ENCODE results near the gene UBR3. TPM values are rescaled to one million over a fixed set of nuclear protein-coding genes. Genes with fewer than 3 reads are reported as not detected.
"Not testable (repeated sequence)": the region's sequence is repeated elsewhere in the genome, so short reads cannot be mapped to it uniquely, and the experiment has no call there.

The UBR3 gene
- total and polyA plus RNA-seq, 4 experiments from 2014 or later = 4.3 to 43.5 (median 27.6) TPM

DNA sequence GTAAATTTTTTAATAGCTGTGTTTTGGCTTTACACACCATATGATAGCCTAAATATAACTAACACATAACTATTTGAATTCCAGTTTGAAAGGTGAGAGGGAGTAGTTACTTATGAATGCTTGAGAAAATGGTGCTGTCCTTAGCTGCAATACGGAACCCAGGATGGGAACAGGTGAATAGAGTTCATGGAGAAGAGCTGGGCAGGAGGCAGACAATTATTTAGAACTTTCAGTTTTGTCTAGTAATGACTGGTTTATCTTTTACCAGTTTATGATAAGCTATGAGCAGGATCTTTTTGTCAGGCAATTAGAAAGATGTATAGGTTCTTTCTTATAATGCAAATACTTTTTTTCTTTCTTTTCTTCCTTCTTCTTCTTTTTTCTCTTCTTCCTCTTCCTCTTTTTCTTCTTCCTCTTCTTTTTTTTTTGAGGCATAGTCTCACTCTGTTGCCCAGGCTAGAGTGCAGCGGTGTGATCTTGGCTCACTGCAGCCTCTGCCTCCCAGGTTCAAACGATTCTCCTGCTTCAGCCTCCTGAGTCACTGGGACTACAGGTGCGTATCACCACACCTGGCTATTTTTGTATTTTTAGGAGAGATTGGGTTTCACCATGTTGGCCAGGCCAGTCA lies 25.9 kb downstream of the UBR3 start:
- Histone ChIP-seq H3K27me3 (ENCODE audit: insufficient read depth, low read length) (no peaks in the 10 kb centered on the region), H3K4me1 (ENCODE audit: insufficient read depth, low read length) (peaks cover 12% of the 10 kb centered on the region), H3K36me3 (ENCODE audit: insufficient read depth, low read length) (no peaks in the 10 kb centered on the region), H3K9me3 (ENCODE audit: control insufficient read depth in 1 of 2, low read length in 2 of 2) (no peaks in the 10 kb centered on the region), H3K4me3 (ENCODE audit: low read length in 2 of 2) (no peak overlapping the region), H3K27ac (ENCODE audit: low read depth, low read length) (no peak overlapping the region)
- Mint-ChIP-seq H3K4me1 (peaks cover 16 to 37% (median 30%) of the 10 kb centered on the region in 4 donors), H3K27me3 (no peaks in the 10 kb centered on the region), H3K27ac (peak overlapping the region in 1 of 7 donors; percentile 19), H3K4me3 (peak overlapping the region in 1 of 8 donors; percentile 4), H3K9me3 (peaks cover 0 to 2% (median 0%) of the 10 kb centered on the region in 8 donors), H3K36me3 (peaks cover 13 to 23% of the 10 kb centered on the region in 2 donors)
- POLR2A ChIA-PET (ENCODE audit: partially characterized antibody) = no interaction called here
- DNase-seq = no peak
- CTCF ChIA-PET (ENCODE audit: partially characterized antibody) = interaction anchor here (0.9 to 1.2 kb wide), 2 partner anchors 26 to 45 kb away, joined by 4 read pairs; partner anchors contain the start of gene UBR3
- intact Hi-C loops (cut with micrococcal nuclease) = no loop called here

GRCh38 chr2:169855281-169856258 lies 28.3 kb downstream of the UBR3 start:
- H3K4me1 Mint-ChIP-seq = peaks cover 21 to 30% (median 24%) of the 10 kb centered on the region in 4 donors
- intact Hi-C loops (cut with micrococcal nuclease); H3K27ac Mint-ChIP-seq; DNase-seq; H3K4me3 Mint-ChIP-seq; POLR2A ChIA-PET (ENCODE audit: partially characterized antibody); H3K9me3 ChIP-seq (ENCODE audit: control insufficient read depth in 1 of 2, low read length in 2 of 2); H3K27me3 ChIP-seq (ENCODE audit: insufficient read depth, low read length); H3K36me3 ChIP-seq (ENCODE audit: insufficient read depth, low read length); CTCF ChIA-PET (ENCODE audit: partially characterized antibody); H3K27ac ChIP-seq (ENCODE audit: low read depth, low read length); H3K4me3 ChIP-seq (ENCODE audit: low read length in 2 of 2); H3K4me1 ChIP-seq (ENCODE audit: insufficient read depth, low read length); H3K27me3 Mint-ChIP-seq; H3K9me3 Mint-ChIP-seq: not testable (repeated sequence)
- H3K36me3 Mint-ChIP-seq = peaks cover 8 to 22% of the 10 kb centered on the region in 2 donors

DNA sequence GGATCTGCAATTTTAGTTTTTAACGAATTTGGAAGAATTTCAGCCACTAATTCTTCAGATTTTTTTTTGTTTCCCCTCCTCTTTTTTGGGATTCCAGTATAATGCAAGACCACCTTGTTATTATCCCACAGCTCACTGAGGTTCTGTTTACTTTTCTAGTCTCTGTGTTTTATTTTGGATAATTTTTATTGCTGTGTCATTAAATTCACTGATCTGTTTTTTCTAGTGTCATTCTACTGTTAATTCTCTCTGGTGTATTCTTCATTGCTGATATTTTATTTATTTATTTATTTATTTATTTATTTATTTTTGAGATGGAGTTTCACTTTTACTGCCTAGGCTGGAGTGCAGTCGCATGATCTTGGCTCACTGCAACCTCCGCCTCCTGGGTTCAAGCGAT lies 32.2 kb downstream of the UBR3 start:
- no peak for DNase-seq
- POLR2A ChIA-PET (ENCODE audit: partially characterized antibody) = no interaction called here
- CTCF ChIA-PET (ENCODE audit: partially characterized antibody) = interaction anchor here (1.4 kb wide), 1 partner anchor 35 kb away, joined by 5 read pairs; the partner anchor contains the start of gene METTL5
- intact Hi-C loops (cut with micrococcal nuclease) = no loop called here
- Histone ChIP-seq H3K27me3 (ENCODE audit: insufficient read depth, low read length) (no peaks in the 10 kb centered on the region), H3K27ac (ENCODE audit: low read depth, low read length) (no peak overlapping the region), H3K4me1 (ENCODE audit: insufficient read depth, low read length) (peaks cover 4% of the 10 kb centered on the region), H3K9me3 (ENCODE audit: control insufficient read depth in 1 of 2, low read length in 2 of 2) (no peaks in the 10 kb centered on the region), H3K36me3 (ENCODE audit: insufficient read depth, low read length) (no peaks in the 10 kb centered on the region), H3K4me3 (ENCODE audit: low read length in 2 of 2) (no peak overlapping the region)
- Mint-ChIP-seq H3K9me3 (peaks cover 0 to 2% (median 0%) of the 10 kb centered on the region in 8 donors), H3K27ac (no peak overlapping the region), H3K4me1 (peaks cover 16 to 35% (median 23%) of the 10 kb centered on the region in 4 donors), H3K27me3 (no peaks in the 10 kb centered on the region), H3K4me3 (no peak overlapping the region), H3K36me3 (peaks cover 3 to 22% of the 10 kb centered on the region in 2 donors)

DNA sequence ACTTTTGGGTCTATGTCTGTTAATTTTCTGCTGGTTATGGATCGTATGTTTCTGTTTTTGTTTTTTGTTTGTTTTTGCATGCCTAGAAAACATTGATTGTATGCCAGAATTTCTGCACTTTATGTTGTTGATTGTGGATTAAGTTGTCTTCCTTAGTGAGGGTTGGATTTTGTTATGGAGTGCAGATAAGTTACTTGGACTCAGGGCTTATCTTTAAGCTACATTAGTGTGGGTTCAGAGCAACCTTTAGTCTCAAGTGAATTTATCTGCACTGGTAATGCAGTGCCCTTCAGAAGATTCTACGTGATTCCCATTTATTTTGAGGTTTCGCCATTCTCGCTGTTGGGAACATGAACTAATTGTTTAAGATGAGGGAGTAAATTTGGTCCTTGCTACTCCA lies 32.9 kb downstream of the UBR3 start:
- H3K4me3 Mint-ChIP-seq = no peak overlapping the region
- peaks cover 17 to 36% (median 23%) of the 10 kb centered on the region in 4 donors for H3K4me1 Mint-ChIP-seq
- peaks cover 4% of the 10 kb centered on the region for H3K4me1 ChIP-seq (ENCODE audit: insufficient read depth, low read length)
- POLR2A ChIA-PET (ENCODE audit: partially characterized antibody) = no interaction called here
- H3K36me3 Mint-ChIP-seq = peaks cover 3 to 22% of the 10 kb centered on the region in 2 donors
- no peaks in the 10 kb centered on the region for H3K9me3 ChIP-seq (ENCODE audit: control insufficient read depth in 1 of 2, low read length in 2 of 2)
- no peaks in the 10 kb centered on the region for H3K36me3 ChIP-seq (ENCODE audit: insufficient read depth, low read length)
- CTCF ChIA-PET (ENCODE audit: partially characterized antibody) = no interaction called here
- H3K27me3 ChIP-seq (ENCODE audit: insufficient read depth, low read length) = no peaks in the 10 kb centered on the region
- no peaks in the 10 kb centered on the region for H3K27me3 Mint-ChIP-seq
- no peak for DNase-seq
- intact Hi-C loops (cut with micrococcal nuclease) = no loop called here
- H3K27ac ChIP-seq (ENCODE audit: low read depth, low read length) = no peak overlapping the region
- H3K9me3 Mint-ChIP-seq = peaks cover 0 to 2% (median 0%) of the 10 kb centered on the region in 8 donors
- H3K4me3 ChIP-seq (ENCODE audit: low read length in 2 of 2) = no peak overlapping the region
- H3K27ac Mint-ChIP-seq = peak overlapping the region in 1 of 7 donors; percentile 15

DNA sequence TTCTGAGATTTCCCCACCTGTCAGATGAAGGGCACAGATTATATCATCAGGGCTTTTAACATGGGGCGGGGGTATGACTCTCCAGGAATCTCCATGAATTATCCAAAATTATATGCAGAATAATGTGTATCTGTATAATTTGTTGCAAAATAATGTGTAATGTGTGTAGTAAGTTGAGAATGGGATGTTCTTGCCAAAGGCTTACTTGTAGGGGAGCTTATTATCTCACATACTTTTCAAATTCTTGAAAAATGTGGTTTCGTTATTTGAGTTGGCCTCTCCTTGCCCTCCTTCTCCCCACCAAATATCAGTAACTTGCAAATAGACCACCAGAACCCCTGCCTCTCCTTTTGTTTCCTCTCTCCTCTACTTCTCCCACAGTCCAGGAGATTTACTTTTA lies 35.6 kb downstream of the UBR3 start:
- Mint-ChIP-seq H3K4me3 (peak overlapping the region in 1 of 8 donors; percentile 26), H3K4me1 (peaks cover 24 to 43% (median 32%) of the 10 kb centered on the region in 4 donors), H3K27ac (no peak overlapping the region), H3K9me3 (no peaks in the 10 kb centered on the region), H3K27me3 (no peaks in the 10 kb centered on the region), H3K36me3 (peaks cover 3 to 17% of the 10 kb centered on the region in 2 donors)
- Histone ChIP-seq H3K4me1 (ENCODE audit: insufficient read depth, low read length) (peaks cover 9% of the 10 kb centered on the region), H3K9me3 (ENCODE audit: control insufficient read depth in 1 of 2, low read length in 2 of 2) (no peaks in the 10 kb centered on the region), H3K27ac (ENCODE audit: low read depth, low read length) (no peak overlapping the region), H3K4me3 (ENCODE audit: low read length in 2 of 2) (no peak overlapping the region), H3K27me3 (ENCODE audit: insufficient read depth, low read length) (no peaks in the 10 kb centered on the region), H3K36me3 (ENCODE audit: insufficient read depth, low read length) (no peaks in the 10 kb centered on the region)
- ChIA-PET POLR2A (ENCODE audit: partially characterized antibody) (no interaction called here), CTCF (ENCODE audit: partially characterized antibody) (interaction anchor here (1.2 kb wide), 2 partner anchors 38 kb away, joined by 3 to 4 read pairs; partner anchors contain the start of gene METTL5)
- no peak for DNase-seq
- intact Hi-C loops (cut with micrococcal nuclease) = no loop called here

GRCh38 chr2:169865492-169865891 lies 38.2 kb downstream of the UBR3 start:
- Mint-ChIP-seq H3K27me3 (no peaks in the 10 kb centered on the region), H3K36me3 (peaks cover under 1 to 9% of the 10 kb centered on the region in 2 donors), H3K27ac (no peak overlapping the region), H3K4me1 (peaks cover 22 to 51% (median 30%) of the 10 kb centered on the region in 4 donors), H3K9me3 (no peaks in the 10 kb centered on the region), H3K4me3 (no peak overlapping the region)
- Histone ChIP-seq H3K4me3 (ENCODE audit: low read length in 2 of 2) (no peak overlapping the region), H3K27ac (ENCODE audit: low read depth, low read length) (no peak overlapping the region), H3K9me3 (ENCODE audit: control insufficient read depth in 1 of 2, low read length in 2 of 2) (no peaks in the 10 kb centered on the region), H3K4me1 (ENCODE audit: insufficient read depth, low read length) (peaks cover 9% of the 10 kb centered on the region), H3K27me3 (ENCODE audit: insufficient read depth, low read length) (no peaks in the 10 kb centered on the region), H3K36me3 (ENCODE audit: insufficient read depth, low read length) (no peaks in the 10 kb centered on the region)
- intact Hi-C loops (cut with micrococcal nuclease) = no loop called here
- POLR2A ChIA-PET (ENCODE audit: partially characterized antibody) = interaction anchor here (0.8 kb wide), 1 partner anchor 387 kb away, joined by 3 read pairs; no protein-coding TSS in a partner anchor
- no peak for DNase-seq
- CTCF ChIA-PET (ENCODE audit: partially characterized antibody) = no interaction called here

DNA sequence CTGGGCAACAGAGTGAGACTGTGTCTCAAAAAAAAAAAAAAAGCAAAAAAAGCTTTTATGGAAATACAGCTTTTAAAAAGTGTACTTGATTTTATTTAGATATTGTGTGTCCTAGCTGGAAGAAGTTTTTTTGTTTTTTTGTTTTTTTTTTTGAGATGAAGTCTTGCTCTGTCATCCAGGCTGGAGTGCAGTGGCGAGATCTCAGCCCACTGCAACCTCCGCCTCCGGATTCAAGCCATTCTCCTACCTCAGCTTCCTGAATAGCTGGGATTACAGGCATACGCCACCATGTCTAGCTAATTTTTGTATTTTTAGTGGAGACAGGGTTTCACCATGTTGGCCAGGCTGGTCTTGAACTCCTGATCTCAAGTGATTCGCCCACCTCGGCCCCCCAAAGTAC lies 39.0 kb downstream of the UBR3 start:
- intact Hi-C loops (cut with micrococcal nuclease); H3K27ac ChIP-seq (ENCODE audit: low read depth, low read length); H3K4me3 ChIP-seq (ENCODE audit: low read length in 2 of 2); H3K9me3 ChIP-seq (ENCODE audit: control insufficient read depth in 1 of 2, low read length in 2 of 2); DNase-seq; H3K27ac Mint-ChIP-seq; H3K36me3 Mint-ChIP-seq; H3K4me1 ChIP-seq (ENCODE audit: insufficient read depth, low read length); H3K9me3 Mint-ChIP-seq; H3K36me3 ChIP-seq (ENCODE audit: insufficient read depth, low read length); H3K4me3 Mint-ChIP-seq; H3K27me3 ChIP-seq (ENCODE audit: insufficient read depth, low read length); H3K27me3 Mint-ChIP-seq: not testable (repeated sequence)
- peaks cover 24 to 54% (median 31%) of the 10 kb centered on the region in 4 donors for H3K4me1 Mint-ChIP-seq
- ChIA-PET CTCF (ENCODE audit: partially characterized antibody) (interaction anchor here (0.6 kb wide), 1 partner anchor 86 kb away, joined by 3 read pairs; no protein-coding TSS in a partner anchor), POLR2A (ENCODE audit: partially characterized antibody) (interaction anchor here (0.8 kb wide), 1 partner anchor 388 kb away, joined by 3 read pairs; no protein-coding TSS in a partner anchor)

Measured in CD4-positive, alpha-beta memory T cell (primary cell).